Uterus (tissue), 4 donors: ENCODE measurements around the gene GADD45B. TPM values are rescaled to one million over a fixed set of nuclear protein-coding genes. Genes with fewer than 3 reads are reported as not detected.
A peak's percentile ranks its signal among the peaks of the same experiment; 100 is the strongest.

Experiments used
- DNase-seq, 2 donors: peaks; one replicate each; pipeline ENCODE4 v3.0.0-alpha.2; 2019 to 2020
- H3K27ac ChIP-seq, 2 donors: fragments of 200-600 bp; sonication (generic); 1 replicate in 1 of 2; 2 replicates in 1 of 2; pipeline ENCODE4 v1.5.1; 2016 to 2018
- H3K27me3 ChIP-seq, 2 donors: fragments of 200-600 bp; sonication (generic); one replicate each; pipeline ENCODE4 v1.5.1; 2018 to 2019; ENCODE audit warnings: control low read depth in 1 of 2
- H3K36me3 ChIP-seq, 2 donors: fragments of 200-600 bp; sonication (generic); one replicate each; pipeline ENCODE4 v1.5.1; 2019; ENCODE audit warnings: control low read depth in 1 of 2
- H3K4me1 ChIP-seq, 2 donors: fragments of 200-600 bp; sonication (generic); one replicate each; pipeline ENCODE4 v1.5.1; 2018 to 2019; ENCODE audit warnings: control low read depth in 1 of 2
- H3K4me3 ChIP-seq, 2 donors: fragments of 200-600 bp; sonication (generic); 1 replicate in 1 of 2; 2 replicates in 1 of 2; pipeline ENCODE4 v1.5.1; 2018 to 2019; ENCODE audit warnings: mild to moderate bottlenecking in 1 of 2
- H3K9me3 ChIP-seq, 2 donors: fragments of 200-600 bp; sonication (generic); one replicate each; pipeline ENCODE4 v1.5.1; 2019; ENCODE audit warnings: control low read depth in 1 of 2
- POLR2A ChIP-seq, 2 donors: fragments of 450-650 bp; IDR thresholded peaks; one replicate each; pipeline ENCODE4 v1.6.1; 2016; ENCODE audit warnings: antibody characterized with exemption in 2 of 2, mild to moderate bottlenecking in 1 of 2, moderate library complexity in 1 of 2
- intact Hi-C: fragments of 100-400 bp; cut with DNase I; formaldehyde crosslinking; loops from one replicate; pipeline ENCODE4 v1.15.1; 2023; ENCODE audit warnings: low total_unique reads
- total RNA-seq, 4 donors: library from RNA; depleted of rRNA in 3 of 4; stranded (reverse); fragments of >200 nt in 3 of 4; gene quantifications; one replicate each; pipeline versions ENCODE4 v1.1.0 to v1.2.4, GENCODE V29; 2014 to 2023
- TF ChIP-seq, protein P1 (sequence below), 4 experiments: fragments of 200-600 bp in 2 of 4; fragments of 450-650 bp in 2 of 4; sonication (generic) in 2 of 4; IDR thresholded peaks; one replicate each; pipeline ENCODE4 v1.5.1; 2016 to 2019; ENCODE audit warnings: antibody characterized with exemption in 4 of 4, mild to moderate bottlenecking in 2 of 4, moderate library complexity in 1 of 4
- donor health status: DM: yes; HTN: yes; CAD: no.

GADD45B gene
- total RNA-seq, 4 donors from 2014 or later, result 17.6 to 68.2 (median 38.0) TPM

DNA sequence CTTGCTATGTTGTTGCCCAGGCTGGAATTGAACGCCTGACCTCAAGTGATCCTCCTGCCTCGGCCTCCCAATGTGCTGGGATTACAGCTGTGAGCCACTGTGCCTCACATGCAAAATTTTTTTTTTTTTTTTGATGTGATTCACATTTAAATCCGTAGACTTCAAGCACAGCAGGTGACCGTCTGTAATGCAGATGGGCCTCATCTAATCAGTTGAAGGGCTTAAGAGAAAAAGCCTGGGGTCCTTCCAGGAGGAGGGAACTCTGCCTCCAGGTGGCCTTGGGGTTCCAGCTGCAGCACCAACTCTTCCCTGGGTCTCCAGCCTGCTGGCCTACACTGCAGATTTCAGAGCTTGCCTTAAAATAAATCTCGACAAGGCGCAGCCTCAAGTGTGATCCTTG lies 43.6 kb downstream of the GADD45B start:
- TF ChIP-seq, protein P1, sequence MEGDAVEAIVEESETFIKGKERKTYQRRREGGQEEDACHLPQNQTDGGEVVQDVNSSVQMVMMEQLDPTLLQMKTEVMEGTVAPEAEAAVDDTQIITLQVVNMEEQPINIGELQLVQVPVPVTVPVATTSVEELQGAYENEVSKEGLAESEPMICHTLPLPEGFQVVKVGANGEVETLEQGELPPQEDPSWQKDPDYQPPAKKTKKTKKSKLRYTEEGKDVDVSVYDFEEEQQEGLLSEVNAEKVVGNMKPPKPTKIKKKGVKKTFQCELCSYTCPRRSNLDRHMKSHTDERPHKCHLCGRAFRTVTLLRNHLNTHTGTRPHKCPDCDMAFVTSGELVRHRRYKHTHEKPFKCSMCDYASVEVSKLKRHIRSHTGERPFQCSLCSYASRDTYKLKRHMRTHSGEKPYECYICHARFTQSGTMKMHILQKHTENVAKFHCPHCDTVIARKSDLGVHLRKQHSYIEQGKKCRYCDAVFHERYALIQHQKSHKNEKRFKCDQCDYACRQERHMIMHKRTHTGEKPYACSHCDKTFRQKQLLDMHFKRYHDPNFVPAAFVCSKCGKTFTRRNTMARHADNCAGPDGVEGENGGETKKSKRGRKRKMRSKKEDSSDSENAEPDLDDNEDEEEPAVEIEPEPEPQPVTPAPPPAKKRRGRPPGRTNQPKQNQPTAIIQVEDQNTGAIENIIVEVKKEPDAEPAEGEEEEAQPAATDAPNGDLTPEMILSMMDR (IDR thresholded peaks at IDR 0.05), result no peak
- TF ChIP-seq POLR2A (IDR thresholded peaks at IDR 0.05), result no peak
- no peaks in the 10 kb centered on the region for H3K27me3 ChIP-seq
- no peak overlapping the region for H3K27ac ChIP-seq
- H3K4me1 ChIP-seq, result peaks cover 0 to 5% of the 10 kb centered on the region in 2 donors
- DNase-seq, result no peak
- H3K36me3 ChIP-seq, result no peaks in the 10 kb centered on the region
- H3K4me3 ChIP-seq, result no peak overlapping the region
- H3K9me3 ChIP-seq, result no peaks in the 10 kb centered on the region
- intact Hi-C loops, result no loop called here

DNA sequence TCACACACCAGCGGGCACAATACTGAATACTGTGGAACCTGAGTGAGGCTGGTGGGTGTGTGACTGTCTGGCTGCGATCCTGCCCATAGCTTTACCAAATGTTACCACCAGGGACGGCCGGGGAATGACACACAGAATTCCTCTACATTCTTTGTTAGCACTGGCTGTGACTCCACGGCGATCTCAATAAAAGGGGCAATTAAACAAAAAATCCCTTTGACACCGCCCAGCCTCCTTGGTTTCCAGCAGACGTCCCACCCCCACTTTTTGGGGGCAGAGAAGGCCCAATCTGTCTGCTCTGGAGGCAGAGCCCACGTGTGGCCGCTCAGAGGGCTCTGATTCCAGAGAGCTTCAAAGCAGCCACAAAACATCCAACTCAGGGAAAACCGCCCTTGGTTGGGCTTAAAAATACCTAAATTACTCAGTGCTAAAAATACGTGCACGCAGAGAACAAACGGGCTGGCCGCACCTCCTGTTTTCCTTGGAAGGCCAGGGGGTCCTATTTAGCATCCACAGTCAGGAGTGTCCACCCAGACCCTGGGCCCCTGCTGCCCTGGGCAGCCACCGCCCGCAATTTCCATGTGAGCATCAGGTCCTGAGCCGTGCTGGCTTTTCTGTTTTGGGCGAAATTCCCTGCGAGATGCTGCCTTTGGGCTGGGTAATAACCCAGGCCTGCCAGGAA lies 47.8 kb downstream of the GADD45B start:
- TF ChIP-seq, protein P1 (IDR thresholded peaks at IDR 0.05), result peak in 1 of 4 experiments; percentile 23
- no peak for TF ChIP-seq POLR2A (IDR thresholded peaks at IDR 0.05)
- Histone ChIP-seq H3K27ac (peak overlapping the region; percentile 47 to 64), H3K36me3 (no peaks in the 10 kb centered on the region), H3K4me1 (peaks cover 0 to 5% of the 10 kb centered on the region in 2 donors), H3K9me3 (no peaks in the 10 kb centered on the region), H3K27me3 (no peaks in the 10 kb centered on the region), H3K4me3 (no peak overlapping the region)
- no peak for DNase-seq
- intact Hi-C loops, result no loop called here

DNA sequence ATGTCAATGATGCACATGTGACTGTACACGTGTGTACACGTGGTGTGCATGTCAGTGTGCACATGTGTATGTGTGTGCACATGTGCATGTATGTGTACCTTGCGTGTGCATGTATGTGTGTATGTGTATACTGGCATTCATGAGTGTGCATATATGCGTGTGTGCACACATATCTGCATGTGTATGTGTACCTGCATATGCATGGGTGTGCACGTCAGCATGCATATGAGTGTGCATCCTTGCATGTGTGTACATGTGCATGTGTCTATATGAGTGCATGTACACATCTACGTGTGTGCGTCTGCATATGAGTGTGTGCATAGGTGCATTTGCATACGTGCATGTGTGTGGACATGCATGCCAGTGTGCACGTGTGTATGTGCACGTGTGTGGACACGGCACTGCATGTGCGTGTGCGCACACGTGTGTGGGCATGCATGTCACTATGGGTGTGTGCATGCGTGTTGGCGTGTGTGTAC lies 48.5 kb downstream of the GADD45B start:
- no peaks in the 10 kb centered on the region for H3K9me3 ChIP-seq
- DNase-seq, result no peak
- H3K4me3 ChIP-seq, result no peak overlapping the region
- no peak for TF ChIP-seq POLR2A (IDR thresholded peaks at IDR 0.05)
- TF ChIP-seq, protein P1 (IDR thresholded peaks at IDR 0.05), result no peak
- H3K27me3 ChIP-seq, result no peaks in the 10 kb centered on the region
- peaks cover 0 to 5% of the 10 kb centered on the region in 2 donors for H3K4me1 ChIP-seq
- intact Hi-C loops, result no loop called here
- peak overlapping the region in 1 of 2 donors; percentile 64 for H3K27ac ChIP-seq
- H3K36me3 ChIP-seq, result no peaks in the 10 kb centered on the region

DNA sequence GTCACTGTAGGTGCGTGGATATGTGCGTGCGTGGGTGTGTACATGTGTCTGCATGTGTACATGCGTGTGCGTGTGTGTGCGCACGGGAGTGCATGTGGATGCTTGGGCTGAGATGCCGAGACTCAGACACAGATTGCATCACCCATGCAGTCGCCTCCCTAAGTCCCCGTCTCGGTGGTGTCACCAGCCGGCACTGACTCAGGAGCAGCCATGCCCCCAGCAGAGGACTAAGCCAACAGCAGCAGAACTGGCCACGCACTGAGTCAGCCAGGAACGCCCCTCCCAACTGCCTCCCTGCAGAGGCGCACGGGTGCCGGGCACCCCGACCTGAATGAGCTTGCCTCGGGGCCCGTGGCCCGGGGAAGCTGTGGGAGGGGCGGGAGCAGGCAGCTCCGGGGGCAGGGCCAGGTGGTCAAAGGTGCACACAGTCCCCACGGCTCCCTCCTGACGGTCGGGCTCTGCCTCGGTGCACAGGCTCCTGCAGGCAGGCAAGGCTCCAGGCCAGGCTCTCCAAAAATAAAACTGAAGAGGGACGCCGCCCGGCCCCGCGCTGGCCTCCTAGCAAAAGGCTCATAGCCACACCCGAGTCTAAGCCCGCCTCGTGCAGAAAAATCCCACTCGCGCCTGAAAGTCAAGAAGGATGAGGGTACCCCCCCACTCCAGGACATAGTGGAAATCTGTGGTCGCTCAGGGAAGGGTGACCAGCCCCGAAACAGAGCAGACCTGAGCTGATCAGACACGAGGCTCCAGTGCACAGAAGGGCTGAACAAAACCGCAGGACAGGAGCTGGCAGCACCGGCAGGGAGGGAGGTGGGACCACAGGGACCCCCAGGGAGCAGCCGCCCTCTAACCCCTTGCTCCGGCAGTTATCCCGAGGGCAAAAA lies 49.2 kb downstream of the GADD45B start:
- no peak for DNase-seq
- intact Hi-C loops, result no loop called here
- H3K4me3 ChIP-seq, result peak overlapping the region in 1 of 2 donors; percentile 12
- peak overlapping the region in 1 of 2 donors; percentile 2 for H3K27ac ChIP-seq
- H3K27me3 ChIP-seq, result no peaks in the 10 kb centered on the region
- no peaks in the 10 kb centered on the region for H3K36me3 ChIP-seq
- peaks cover 0 to 5% of the 10 kb centered on the region in 2 donors for H3K4me1 ChIP-seq
- no peak for TF ChIP-seq POLR2A (IDR thresholded peaks at IDR 0.05)
- TF ChIP-seq, protein P1 (IDR thresholded peaks at IDR 0.05), result no peak
- H3K9me3 ChIP-seq, result no peaks in the 10 kb centered on the region

DNA sequence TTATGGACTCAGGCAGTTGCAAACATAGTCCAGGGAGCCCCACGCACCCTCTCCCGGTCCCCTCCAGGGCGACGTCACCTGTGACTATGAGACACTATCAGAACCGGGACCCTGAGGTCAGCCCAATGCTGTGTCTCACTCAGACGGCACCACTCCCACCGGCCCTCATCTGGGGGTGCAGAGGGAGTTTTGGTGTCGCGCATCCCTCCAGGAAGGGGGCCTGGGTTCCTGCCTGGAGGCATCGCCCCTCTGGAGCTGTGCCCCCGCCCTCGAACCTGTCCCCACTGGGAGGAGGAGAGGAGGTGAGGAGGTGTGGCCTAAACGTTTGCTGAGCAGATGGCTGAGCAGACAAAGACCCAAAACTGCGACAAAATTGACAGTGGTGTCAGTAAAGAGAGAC lies 51.2 kb downstream of the GADD45B start:
- H3K9me3 ChIP-seq, result no peaks in the 10 kb centered on the region
- no peaks in the 10 kb centered on the region for H3K36me3 ChIP-seq
- H3K4me1 ChIP-seq, result peaks cover 0 to 5% of the 10 kb centered on the region in 2 donors
- intact Hi-C loops, result no loop called here
- TF ChIP-seq, protein P1 (IDR thresholded peaks at IDR 0.05), result no peak
- TF ChIP-seq POLR2A (IDR thresholded peaks at IDR 0.05), result no peak
- no peak overlapping the region for H3K27ac ChIP-seq
- DNase-seq, result no peak
- no peak overlapping the region for H3K4me3 ChIP-seq
- H3K27me3 ChIP-seq, result no peaks in the 10 kb centered on the region
